AG10803 (cell line): ENCODE results near the gene E2F1.

Experiments used
- DNase-seq: peaks from one replicate; pipeline ENCODE4 v3.0.0; 2010; ENCODE audit warnings: low read depth
- H3K4me3 ChIP-seq: 2 replicates; pipeline ENCODE4 v1.5.1; 2011; ENCODE audit warnings: mild to moderate bottlenecking, low read length, control low read depth
- CTCF ChIP-seq: conservative IDR thresholded peaks from 2 replicates; pipeline ENCODE4 v1.5.1; 2011; ENCODE audit warnings: mild to moderate bottlenecking, low read length, control low read depth, inconsistent platforms

Gene E2F1

GRCh38 chr20:33659341-33660034 is 26.7 kb downstream of the E2F1 start:
- TF ChIP-seq CTCF: no peak
- no peak for DNase-seq
- no peak overlapping the region for H3K4me3 ChIP-seq

GRCh38 chr20:33658929-33659328 is 27.3 kb downstream of the E2F1 start:
- no peak overlapping the region for H3K4me3 ChIP-seq
- no peak for TF ChIP-seq CTCF
- DNase-seq: no peak

GRCh38 chr20:33658510-33658909 is 27.7 kb downstream of the E2F1 start:
- H3K4me3 ChIP-seq: no peak overlapping the region
- no peak for DNase-seq
- TF ChIP-seq CTCF: no peak

GRCh38 chr20:33657704-33658095 is 28.5 kb downstream of the E2F1 start:
- no peak for DNase-seq
- no peak for TF ChIP-seq CTCF
- no peak overlapping the region for H3K4me3 ChIP-seq

- DNase-seq: no peak
- no peak overlapping the region for H3K4me3 ChIP-seq
- no peak for TF ChIP-seq CTCF
Observed at GRCh38 chr20:33656783-33657703, 29.1 kb downstream of the E2F1 start.

- H3K4me3 ChIP-seq: no peak overlapping the region
- TF ChIP-seq CTCF: no peak
- no peak for DNase-seq
Observed at GRCh38 chr20:33656010-33656782, 30.0 kb downstream of the E2F1 start.
